NB4 (cell line): Measurements from ENCODE around the gene KCNS1.

Experiments
- DNase-seq: peaks from one replicate; pipeline ENCODE4 v3.0.0; 2010; ENCODE audit warnings: low read depth
- H3K4me3 ChIP-seq: one replicate; pipeline ENCODE4 v1.5.1; 2011; ENCODE audit warnings: mild to moderate bottlenecking, low read depth, low read length, moderate library complexity
- MYC ChIP-seq: IDR thresholded peaks from 2 replicates; pipeline ENCODE4 v1.6.1; 2011; ENCODE audit warnings: low read depth, low read length
- POLR2A ChIP-seq: IDR thresholded peaks from 2 replicates; pipeline ENCODE4 v1.6.1; 2011; ENCODE audit warnings: mild to moderate bottlenecking; ENCODE audit not compliant: insufficient read length; ENCODE audit errors: extremely low read depth
- TF ChIP-seq, protein P1 (sequence below): IDR thresholded peaks from one replicate; pipeline ENCODE4 v1.5.1; 2012; ENCODE audit warnings: low read depth, low read length
- TF ChIP-seq, protein P2 (sequence below): IDR thresholded peaks from 2 replicates; pipeline ENCODE4 v1.6.1; 2011; ENCODE audit warnings: low read depth, low read length

KCNS1 gene

DNA sequence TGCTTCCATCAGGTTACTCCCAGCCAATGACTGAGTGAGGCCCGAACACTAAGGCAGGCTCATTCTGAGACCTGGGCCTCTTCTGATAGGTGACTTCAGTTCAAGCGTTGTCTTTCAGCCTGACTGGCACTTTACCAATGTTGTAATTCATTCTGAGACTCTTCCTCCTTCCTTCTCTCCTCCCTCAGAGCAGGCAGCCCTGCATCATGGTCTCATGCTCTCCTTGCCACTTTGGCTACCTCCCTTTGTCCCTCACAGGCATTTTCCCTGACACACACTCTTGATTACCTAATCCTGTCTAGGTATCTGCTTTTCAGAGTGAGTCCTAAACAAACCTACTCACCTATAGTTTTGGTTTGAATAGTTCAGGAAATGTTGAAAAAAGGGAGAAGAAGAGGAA lies 36.0 kb upstream of the KCNS1 start:
- TF ChIP-seq POLR2A (no peak), MYC (no peak)
- TF ChIP-seq, protein P1, sequence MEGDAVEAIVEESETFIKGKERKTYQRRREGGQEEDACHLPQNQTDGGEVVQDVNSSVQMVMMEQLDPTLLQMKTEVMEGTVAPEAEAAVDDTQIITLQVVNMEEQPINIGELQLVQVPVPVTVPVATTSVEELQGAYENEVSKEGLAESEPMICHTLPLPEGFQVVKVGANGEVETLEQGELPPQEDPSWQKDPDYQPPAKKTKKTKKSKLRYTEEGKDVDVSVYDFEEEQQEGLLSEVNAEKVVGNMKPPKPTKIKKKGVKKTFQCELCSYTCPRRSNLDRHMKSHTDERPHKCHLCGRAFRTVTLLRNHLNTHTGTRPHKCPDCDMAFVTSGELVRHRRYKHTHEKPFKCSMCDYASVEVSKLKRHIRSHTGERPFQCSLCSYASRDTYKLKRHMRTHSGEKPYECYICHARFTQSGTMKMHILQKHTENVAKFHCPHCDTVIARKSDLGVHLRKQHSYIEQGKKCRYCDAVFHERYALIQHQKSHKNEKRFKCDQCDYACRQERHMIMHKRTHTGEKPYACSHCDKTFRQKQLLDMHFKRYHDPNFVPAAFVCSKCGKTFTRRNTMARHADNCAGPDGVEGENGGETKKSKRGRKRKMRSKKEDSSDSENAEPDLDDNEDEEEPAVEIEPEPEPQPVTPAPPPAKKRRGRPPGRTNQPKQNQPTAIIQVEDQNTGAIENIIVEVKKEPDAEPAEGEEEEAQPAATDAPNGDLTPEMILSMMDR, result no peak
- TF ChIP-seq, protein P2, sequence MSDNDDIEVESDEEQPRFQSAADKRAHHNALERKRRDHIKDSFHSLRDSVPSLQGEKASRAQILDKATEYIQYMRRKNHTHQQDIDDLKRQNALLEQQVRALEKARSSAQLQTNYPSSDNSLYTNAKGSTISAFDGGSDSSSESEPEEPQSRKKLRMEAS, result no peak
- no peak overlapping the region for H3K4me3 ChIP-seq
- DNase-seq, result no peak

- no peak for TF ChIP-seq MYC
- no peak for DNase-seq
Observed at GRCh38 chr20:45128099-45128498, 27.2 kb upstream of the KCNS1 start.

GRCh38 chr20:45124365-45124764 lies 23.4 kb upstream of the KCNS1 start, which contains the start of gene WFDC12:
Gene WFDC12 (minus strand): TSS chr20:45124465. CDS start chr20:45124447, 18 bp downstream.
- no peak within 1 kb of the TSS for H3K4me3 ChIP-seq
- no peak for TF ChIP-seq MYC
- TF ChIP-seq POLR2A, result no peak
- TF ChIP-seq, protein P2, result no peak
- TF ChIP-seq, protein P1, result no peak

More at GRCh38 chr20:45128099-45128498, 27.2 kb upstream of the KCNS1 start:
- no peak overlapping the region for H3K4me3 ChIP-seq

GRCh38 chr20:45121388-45121787 lies 20.5 kb upstream of the KCNS1 start:
- TF ChIP-seq POLR2A, result no peak
- TF ChIP-seq, protein P1, result no peak
- TF ChIP-seq, protein P2, result no peak
- no peak for TF ChIP-seq MYC
- H3K4me3 ChIP-seq, result no peak overlapping the region
- DNase-seq, result no peak

More at GRCh38 chr20:45124365-45124764, 23.4 kb upstream of the KCNS1 start, which contains the start of gene WFDC12:
- no peak for DNase-seq

DNA sequence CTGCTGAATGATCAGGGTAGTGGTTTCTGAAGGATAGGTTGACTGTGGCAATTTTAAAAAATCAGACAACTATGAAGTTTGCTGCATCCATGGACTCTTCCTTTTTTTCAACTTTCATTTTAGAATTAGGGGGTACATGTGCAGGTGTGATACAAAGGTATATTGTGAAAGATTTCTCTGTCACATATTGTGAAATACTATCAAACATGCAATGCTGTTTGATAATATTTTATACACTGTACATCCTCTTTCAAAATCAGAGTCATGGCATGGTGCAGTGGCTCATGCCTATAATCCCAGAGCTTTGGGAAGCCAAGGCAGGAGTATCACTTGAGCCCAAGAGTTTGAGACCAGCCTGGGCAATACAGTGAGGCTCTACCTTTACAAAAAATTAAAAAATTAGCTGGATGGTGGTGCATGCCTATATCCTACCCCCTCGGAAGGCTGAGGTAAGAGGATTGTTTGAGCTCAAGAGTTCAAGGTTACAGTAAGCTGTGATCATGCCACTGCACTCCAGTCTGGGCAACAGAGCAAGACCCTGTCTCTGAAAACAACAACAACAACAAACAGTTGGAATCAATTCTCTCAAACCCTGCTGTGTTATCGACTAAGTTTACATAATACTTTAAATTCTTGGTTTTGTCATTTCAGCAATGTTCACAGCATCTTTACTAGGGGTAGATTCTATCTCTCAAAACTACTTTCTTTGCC lies 18.8 kb upstream of the KCNS1 start:
- no peak overlapping the region for H3K4me3 ChIP-seq
- no peak for DNase-seq
- TF ChIP-seq MYC (no peak), POLR2A (no peak)
- TF ChIP-seq, protein P1, result no peak
- TF ChIP-seq, protein P2, result no peak

GRCh38 chr20:45118028-45118427 lies 17.1 kb upstream of the KCNS1 start:
- DNase-seq, result no peak
- H3K4me3 ChIP-seq, result no peak overlapping the region
- TF ChIP-seq, protein P2, result no peak
- TF ChIP-seq, protein P1, result no peak
- TF ChIP-seq POLR2A, result no peak
- TF ChIP-seq MYC, result no peak
